ENCODE results near the gene POU2F3. TPM values are rescaled to one million over a fixed set of nuclear protein-coding genes. Genes with fewer than 3 reads are reported as not detected.

The POU2F3 gene
- total and polyA plus RNA-seq, 2 of the 8 experiments (the other 6 are each of a cell fraction or from before 2014, with no cell fraction given): 1.0 to 2.1 TPM

DNA sequence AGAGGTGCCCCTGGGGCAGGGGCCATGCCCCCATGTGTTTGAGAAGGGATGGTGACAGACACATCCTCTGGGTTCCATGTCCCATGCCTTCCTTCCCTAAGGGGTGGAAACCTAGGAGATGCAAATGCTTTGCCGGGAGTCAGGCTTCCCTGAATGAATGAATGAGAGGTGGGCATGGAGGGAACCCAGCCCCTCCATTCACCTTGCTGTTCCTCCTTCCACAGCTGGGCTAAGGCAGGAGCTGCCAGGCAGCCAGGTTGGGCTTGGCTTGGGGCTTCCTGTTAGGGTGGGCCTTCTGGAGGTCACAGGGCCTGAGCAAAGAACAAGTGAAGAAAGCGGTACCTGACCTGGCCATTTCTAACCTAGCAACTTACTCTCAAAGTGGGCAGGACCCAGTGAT is 926 bp downstream of the POU2F3 start:
- H4K5ac ChIP-seq (ENCODE audit: insufficient read length, low read depth, low read length): no peak overlapping the region
- H3K79me1 ChIP-seq (ENCODE audit: low read depth, low read length): no peaks in the 10 kb centered on the region; the same call in 1 of the 2 replicates
- H2BK120ac ChIP-seq (replicated peaks; ENCODE audit: low read depth, low read length): no peak overlapping the region
- H3K27me3 ChIP-seq (replicated peaks in 1 of 4; ENCODE audit: control insufficient read depth in 3 of 4, extremely low read depth in 1 of 4, insufficient read depth in 3 of 4, low read length in 3 of 4): peaks cover 3 to 31% (median 25%) of the 10 kb centered on the region in 4 experiments
- peak overlapping the region; percentile 58 to 74; a peak in 2 of 4 replicates for H3K4me2 ChIP-seq (ENCODE audit: insufficient read depth in 1 of 2, low read depth in 2 of 2, low read length in 2 of 2)
- H3K14ac ChIP-seq (ENCODE audit: insufficient read length): no peak overlapping the region
- H3K18ac ChIP-seq (ENCODE audit: extremely low read depth, low read length): no peak overlapping the region
- H4K20me1 ChIP-seq (replicated peaks in 1 of 2; ENCODE audit: control insufficient read depth in 1 of 2, insufficient read depth in 2 of 2, low read length in 2 of 2): peaks cover 0 to 1% of the 10 kb centered on the region in 2 experiments
- no peaks in the 10 kb centered on the region for H3K79me2 ChIP-seq (ENCODE audit: control insufficient read depth in 1 of 2, insufficient read depth in 2 of 2, low read length in 2 of 2)
- ChIA-PET POLR2A (ENCODE audit: partially characterized antibody) (no interaction called here), CTCF (ENCODE audit: partially characterized antibody) (interaction anchor here (0.6 to 41.2 kb wide), 7 partner anchors 7 to 1304 kb away, joined by 3 to 1412 read pairs (median 7); partner anchors contain the start of gene TLCD5)
- peak overlapping the region; percentile 34; the same call in 1 of the 2 replicates for H2AK5ac ChIP-seq (ENCODE audit: low read depth, low read length)
- H3K4me3 ChIP-seq (ENCODE audit: extremely low read depth in 1 of 4, insufficient read depth in 2 of 4, low read depth in 3 of 4, low read length in 4 of 4): no peak overlapping the region
- H3K27ac ChIP-seq (ENCODE audit: low read depth, low read length): no peak overlapping the region
- H2BK5ac ChIP-seq (ENCODE audit: low read depth, low read length): no peak overlapping the region
- H3K36me3 ChIP-seq (ENCODE audit: control insufficient read depth in 2 of 4, insufficient read depth in 4 of 4, low read length in 3 of 4): no peaks in the 10 kb centered on the region
- no peak overlapping the region for H2BK20ac ChIP-seq (ENCODE audit: low read length)
- no peak overlapping the region for H3K56ac ChIP-seq (replicated peaks; ENCODE audit: insufficient read length, low read depth, low read length)
- peaks cover 2 to 11% (median 4%) of the 10 kb centered on the region in 4 experiments; a peak in 6 of 7 replicates for H3K4me1 ChIP-seq (replicated peaks in 1 of 4; ENCODE audit: control insufficient read depth in 3 of 4, insufficient read depth in 4 of 4, low read length in 3 of 4)
- H3K23me2 ChIP-seq (ENCODE audit: low read depth, low read length): peaks cover 4% of the 10 kb centered on the region; the same call in 1 of the 2 replicates
- H4K91ac ChIP-seq (replicated peaks; ENCODE audit: insufficient read length, low read length): no peak overlapping the region
- no peak overlapping the region for H2AFZ ChIP-seq (ENCODE audit: low read length)
- H4K8ac ChIP-seq (ENCODE audit: extremely low read depth, insufficient read depth, low read length): no peak overlapping the region
- DNase-seq (ENCODE audit: low read depth in 1 of 2, low spot score in 2 of 2) (no peak), FAIRE-seq (no peak)
- no peaks in the 10 kb centered on the region for H3K9me3 ChIP-seq (ENCODE audit: insufficient read depth in 2 of 2, low read depth in 1 of 2, low read length in 1 of 2)
- WGBS, 2 experiments (ENCODE audit: extremely low coverage in 1 of 2, insufficient coverage in 1 of 2, insufficient read length in 1 of 2, insufficient replicate concordance in 2 of 2, low coverage in 1 of 2, low lambda C conversion rate in 2 of 2, missing lambda C conversion rate in 1 of 2): 85% methylated on average over 2 of the region's 2 CpGs; no CpG with 5 or more reads in 1 of the 2 experiments
- no peak overlapping the region for H2BK12ac ChIP-seq (ENCODE audit: low read depth, low read length)
- no peak overlapping the region for H3K4ac ChIP-seq (replicated peaks; ENCODE audit: insufficient read length, low read depth, low read length)
- H2BK15ac ChIP-seq (ENCODE audit: low read length): no peak overlapping the region; the same call in 1 of the 2 replicates
- no peak overlapping the region for H3K23ac ChIP-seq (ENCODE audit: insufficient read length)
- no peak overlapping the region for H3K9ac ChIP-seq (replicated peaks in 1 of 4; ENCODE audit: extremely low read depth in 1 of 4, low read depth in 3 of 4, low read length in 3 of 4)
- TF ChIP-seq SAP30 (IDR thresholded peaks at IDR 0.05; ENCODE audit: insufficient read depth, insufficient replicate concordance, low read length): no peak
- TF ChIP-seq RBBP5 (IDR thresholded peaks at IDR 0.05; ENCODE audit: borderline replicate concordance, low read depth, low read length): no peak
- TF ChIP-seq PHF8 (conservative IDR thresholded peaks at IDR 0.05; ENCODE audit: low read depth, low read length): no peak
- no peak for TF ChIP-seq GTF2F1 (IDR thresholded peaks at IDR 0.05; ENCODE audit: borderline replicate concordance, low read depth, low read length)
- TF ChIP-seq, protein P1, sequence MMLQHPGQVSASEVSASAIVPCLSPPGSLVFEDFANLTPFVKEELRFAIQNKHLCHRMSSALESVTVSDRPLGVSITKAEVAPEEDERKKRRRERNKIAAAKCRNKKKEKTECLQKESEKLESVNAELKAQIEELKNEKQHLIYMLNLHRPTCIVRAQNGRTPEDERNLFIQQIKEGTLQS (IDR thresholded peaks at IDR 0.05; ENCODE audit: insufficient read depth, low read depth, low read length): no peak
- TF ChIP-seq POLR2A (IDR thresholded peaks at IDR 0.05; ENCODE audit: control extremely low read depth in 1 of 2, low read depth in 2 of 2, low read length in 2 of 2): no peak
- TF ChIP-seq EGR1 (IDR thresholded peaks at IDR 0.05; ENCODE audit: borderline replicate concordance, low read depth, low read length): no peak
- TF ChIP-seq CTBP2 (IDR thresholded peaks at IDR 0.05; ENCODE audit: borderline replicate concordance, insufficient read depth, insufficient read length, low read length): no peak
- TF ChIP-seq SP1 (IDR thresholded peaks at IDR 0.05; ENCODE audit: low read depth, low read length): no peak
- TF ChIP-seq NANOG (IDR thresholded peaks at IDR 0.05; ENCODE audit: insufficient read depth, low read depth, low read length, poor library complexity, severe bottlenecking): no peak
- TF ChIP-seq HDAC2 (IDR thresholded peaks at IDR 0.05; ENCODE audit: borderline replicate concordance in 1 of 2, low read depth in 2 of 2, low read length in 2 of 2): no peak
- TF ChIP-seq ASH2L (IDR thresholded peaks at IDR 0.05; ENCODE audit: low read length): no peak
- no peak for TF ChIP-seq KDM5A (IDR thresholded peaks at IDR 0.05; ENCODE audit: low read length)
